GM23338 (cell line): Measurements from ENCODE around the gene ANKRD45. TPM values are rescaled to one million over a fixed set of nuclear protein-coding genes. Genes with fewer than 3 reads are reported as not detected.

ENCODE experiments used
- ATAC-seq: fragments of 200-7000 bp; cut with Tn5 transposase; 3 replicates; pipeline ENCODE4 v1.9.1; 2020
- DNase-seq: peaks from one replicate; pipeline ENCODE4 v3.0.0-alpha.2; 2015; ENCODE audit warnings: low spot score
- H2AFZ ChIP-seq: fragments of 200-600 bp; sonication (generic); 2 replicates; pipeline ENCODE4 v1.8.0; 2016; ENCODE audit warnings: antibody characterized with exemption, mild to moderate bottlenecking, moderate library complexity
- H3F3A ChIP-seq: fragments of 200-600 bp; sonication (generic); replicated peaks from 2 replicates; pipeline ENCODE4 v1.8.0; 2017; ENCODE audit warnings: antibody characterized with exemption, mixed run types, low read depth
- H3K27ac ChIP-seq: fragments of 200-600 bp; sonication (generic); 2 replicates; pipeline ENCODE4 v1.6.1; 2016; ENCODE audit warnings: low read depth
- H3K27me3 ChIP-seq: fragments of 200-600 bp; sonication (generic); 2 replicates; pipeline ENCODE4 v1.8.0; 2016; ENCODE audit warnings: mild to moderate bottlenecking, mixed run types, moderate library complexity; ENCODE audit not compliant: insufficient read depth
- H3K36me3 ChIP-seq: fragments of 200-600 bp; sonication (generic); 2 replicates; pipeline ENCODE4 v1.8.0; 2016; ENCODE audit warnings: mild to moderate bottlenecking; ENCODE audit not compliant: insufficient read depth
- H3K4me1 ChIP-seq: fragments of 200-600 bp; sonication (generic); 2 replicates; pipeline ENCODE4 v1.8.0; 2016; ENCODE audit warnings: mild to moderate bottlenecking, moderate library complexity; ENCODE audit not compliant: insufficient read depth
- H3K4me2 ChIP-seq: fragments of 200-600 bp; sonication (generic); 2 replicates; pipeline ENCODE4 v1.7.1; 2017; ENCODE audit warnings: mixed run types
- H3K4me3 ChIP-seq: fragments of 200-600 bp; sonication (generic); 2 replicates; pipeline ENCODE4 v1.6.1; 2016; ENCODE audit warnings: mixed run types
- H3K79me2 ChIP-seq: fragments of 200-600 bp; sonication (generic); replicated peaks from 2 replicates; pipeline ENCODE4 v1.8.0; 2017; ENCODE audit warnings: mild to moderate bottlenecking; ENCODE audit not compliant: insufficient read depth
- H3K9me2 ChIP-seq: fragments of 200-600 bp; sonication (generic); 2 replicates; pipeline ENCODE4 v1.8.0; 2017; ENCODE audit not compliant: insufficient read depth
- H4K20me1 ChIP-seq: fragments of 200-600 bp; sonication (generic); replicated peaks from 2 replicates; pipeline ENCODE4 v1.8.0; 2017; ENCODE audit warnings: mild to moderate bottlenecking; ENCODE audit not compliant: insufficient read depth
- H3K27ac Mint-ChIP-seq: 2 replicates; pipeline ENCODE4 v1.8.0; 2020; ENCODE audit warnings: inconsistent platforms, mild to moderate bottlenecking, moderate library complexity, mixed read lengths
- H3K27me3 Mint-ChIP-seq: 3 replicates; pipeline ENCODE4 v1.8.0; 2022; ENCODE audit warnings: low read depth, mild to moderate bottlenecking, moderate library complexity, mixed read lengths, inconsistent platforms; ENCODE audit not compliant: insufficient read depth, poor library complexity
- H3K36me3 Mint-ChIP-seq: 3 replicates; pipeline ENCODE4 v1.8.0; 2021; ENCODE audit warnings: low read depth, mild to moderate bottlenecking, inconsistent platforms, moderate library complexity, mixed read lengths
- H3K4me1 Mint-ChIP-seq: 3 replicates; pipeline ENCODE4 v1.8.0; 2020; ENCODE audit warnings: mild to moderate bottlenecking, inconsistent platforms, mixed read lengths
- H3K4me3 Mint-ChIP-seq: 3 replicates; pipeline ENCODE4 v1.8.0; 2021; ENCODE audit warnings: moderate library complexity, mild to moderate bottlenecking, inconsistent platforms, mixed read lengths
- H3K9me3 Mint-ChIP-seq: 3 replicates; pipeline ENCODE4 v1.8.0; 2020; ENCODE audit warnings: moderate library complexity, mild to moderate bottlenecking, inconsistent platforms, mixed read lengths
- CREB1 ChIP-seq: fragments of 250-450 bp; sonication (Bioruptor Pico); IDR thresholded peaks from 2 replicates; pipeline ENCODE4 v1.5.0; 2020; ENCODE audit warnings: low read depth, mild to moderate bottlenecking, moderate library complexity
- ETS1 ChIP-seq: IDR thresholded peaks from 2 replicates; pipeline ENCODE4 v1.6.1; 2016; ENCODE audit warnings: antibody characterized with exemption
- EZH2 ChIP-seq: fragments of 200-600 bp; sonication (generic); IDR thresholded peaks from one replicate; pipeline ENCODE4 v1.8.0; 2017; ENCODE audit warnings: antibody characterized with exemption, mild to moderate bottlenecking, low read depth; ENCODE audit not compliant: unreplicated experiment
- EZH2phosphoT487 ChIP-seq: fragments of 200-600 bp; sonication (generic); IDR thresholded peaks from one replicate; pipeline ENCODE4 v1.8.1; 2018; ENCODE audit warnings: antibody characterized with exemption; ENCODE audit not compliant: unreplicated experiment
- JUNB ChIP-seq: IDR thresholded peaks from one replicate; pipeline ENCODE4 v1.6.1; 2016; ENCODE audit warnings: antibody characterized with exemption; ENCODE audit not compliant: unreplicated experiment
- NANOG ChIP-seq: IDR thresholded peaks from 2 replicates; pipeline ENCODE4 v1.6.1; 2016; ENCODE audit warnings: antibody characterized with exemption, borderline replicate concordance
- POLR2AphosphoS5 ChIP-seq: IDR thresholded peaks from 2 replicates; pipeline ENCODE4 v1.6.1; 2016; ENCODE audit warnings: antibody characterized with exemption, low read depth
- STAT1 ChIP-seq: IDR thresholded peaks from one replicate; pipeline ENCODE4 v1.6.1; 2016; ENCODE audit warnings: antibody characterized with exemption; ENCODE audit not compliant: unreplicated experiment
- ZNF114 ChIP-seq: fragments of 250-450 bp; sonication (Bioruptor Pico); IDR thresholded peaks from 2 replicates; pipeline ENCODE4 v1.5.0; 2020; ENCODE audit warnings: mild to moderate bottlenecking, moderate library complexity
- ZNF331 ChIP-seq: fragments of 250-450 bp; sonication (Bioruptor Pico); IDR thresholded peaks from 2 replicates; pipeline ENCODE4 v1.5.0; 2020; ENCODE audit warnings: low read depth, mild to moderate bottlenecking, moderate library complexity
- polyA plus RNA-seq: library from polyadenylated mRNA; unstranded; fragments of >200 nt; fragmentation: Nextera tagmentation; extraction: Ambion mirVana; gene quantifications from 2 replicates; pipeline ENCODE4 v1.2.1, GENCODE V29; 2016
- total RNA-seq: library from RNA; depleted of rRNA; stranded (reverse); fragments of >200 nt; shearing (Covaris generic); gene quantifications from 2 replicates; pipeline ENCODE4 v1.2.3, GENCODE V29; 2014
- TF ChIP-seq, protein P1 (sequence below): IDR thresholded peaks from one replicate; pipeline ENCODE4 v1.6.1; 2018; ENCODE audit warnings: antibody characterized with exemption; ENCODE audit not compliant: unreplicated experiment
- TF ChIP-seq, protein P2 (sequence below), 2 experiments: fragments of 200-600 bp in 1 of 2; sonication (generic) in 1 of 2; conservative IDR thresholded peaks; 2 replicates each; pipeline versions ENCODE4 v1.5.1 to v1.6.1; 2016 to 2017; ENCODE audit warnings: antibody characterized with exemption in 2 of 2, low read depth in 2 of 2, mild to moderate bottlenecking in 2 of 2, moderate library complexity in 1 of 2

ANKRD45 gene
- total and polyA plus RNA-seq, 2 experiments from 2014 or later = 1.5 to 2.3 TPM

DNA sequence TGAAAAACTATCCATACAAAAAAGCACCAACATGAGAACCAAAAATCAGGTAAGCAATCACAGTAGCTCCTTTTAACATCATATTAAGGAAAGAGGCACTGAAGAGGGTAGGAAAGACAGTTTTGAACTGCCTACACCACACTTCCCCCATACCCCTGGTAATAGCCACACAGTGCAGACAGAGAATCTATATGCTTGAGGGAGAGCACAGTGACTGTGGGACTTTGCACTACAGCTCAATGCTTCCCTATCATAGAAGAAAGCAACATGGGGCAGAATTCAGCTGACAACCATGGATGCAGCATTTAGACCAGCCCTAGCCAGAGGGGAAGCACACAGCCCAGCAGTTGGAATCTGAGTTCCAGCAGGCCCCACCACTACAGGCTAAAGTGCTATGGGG lies 42.4 kb downstream of the ANKRD45 start (continued):
- TF ChIP-seq, protein P1, sequence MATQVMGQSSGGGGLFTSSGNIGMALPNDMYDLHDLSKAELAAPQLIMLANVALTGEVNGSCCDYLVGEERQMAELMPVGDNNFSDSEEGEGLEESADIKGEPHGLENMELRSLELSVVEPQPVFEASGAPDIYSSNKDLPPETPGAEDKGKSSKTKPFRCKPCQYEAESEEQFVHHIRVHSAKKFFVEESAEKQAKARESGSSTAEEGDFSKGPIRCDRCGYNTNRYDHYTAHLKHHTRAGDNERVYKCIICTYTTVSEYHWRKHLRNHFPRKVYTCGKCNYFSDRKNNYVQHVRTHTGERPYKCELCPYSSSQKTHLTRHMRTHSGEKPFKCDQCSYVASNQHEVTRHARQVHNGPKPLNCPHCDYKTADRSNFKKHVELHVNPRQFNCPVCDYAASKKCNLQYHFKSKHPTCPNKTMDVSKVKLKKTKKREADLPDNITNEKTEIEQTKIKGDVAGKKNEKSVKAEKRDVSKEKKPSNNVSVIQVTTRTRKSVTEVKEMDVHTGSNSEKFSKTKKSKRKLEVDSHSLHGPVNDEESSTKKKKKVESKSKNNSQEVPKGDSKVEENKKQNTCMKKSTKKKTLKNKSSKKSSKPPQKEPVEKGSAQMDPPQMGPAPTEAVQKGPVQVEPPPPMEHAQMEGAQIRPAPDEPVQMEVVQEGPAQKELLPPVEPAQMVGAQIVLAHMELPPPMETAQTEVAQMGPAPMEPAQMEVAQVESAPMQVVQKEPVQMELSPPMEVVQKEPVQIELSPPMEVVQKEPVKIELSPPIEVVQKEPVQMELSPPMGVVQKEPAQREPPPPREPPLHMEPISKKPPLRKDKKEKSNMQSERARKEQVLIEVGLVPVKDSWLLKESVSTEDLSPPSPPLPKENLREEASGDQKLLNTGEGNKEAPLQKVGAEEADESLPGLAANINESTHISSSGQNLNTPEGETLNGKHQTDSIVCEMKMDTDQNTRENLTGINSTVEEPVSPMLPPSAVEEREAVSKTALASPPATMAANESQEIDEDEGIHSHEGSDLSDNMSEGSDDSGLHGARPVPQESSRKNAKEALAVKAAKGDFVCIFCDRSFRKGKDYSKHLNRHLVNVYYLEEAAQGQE = no peak
- TF ChIP-seq JUNB = no peak
- no peak for TF ChIP-seq ZNF114 (CRISPR knock-in tag)
- TF ChIP-seq STAT1 = no peak
- TF ChIP-seq EZH2 = no peak
- no peak for TF ChIP-seq NANOG
- no peak for TF ChIP-seq CREB1 (CRISPR knock-in tag)
- no peak for TF ChIP-seq POLR2AphosphoS5
- no peak for TF ChIP-seq ETS1
- TF ChIP-seq ZNF331 (CRISPR knock-in tag) = no peak

DNA sequence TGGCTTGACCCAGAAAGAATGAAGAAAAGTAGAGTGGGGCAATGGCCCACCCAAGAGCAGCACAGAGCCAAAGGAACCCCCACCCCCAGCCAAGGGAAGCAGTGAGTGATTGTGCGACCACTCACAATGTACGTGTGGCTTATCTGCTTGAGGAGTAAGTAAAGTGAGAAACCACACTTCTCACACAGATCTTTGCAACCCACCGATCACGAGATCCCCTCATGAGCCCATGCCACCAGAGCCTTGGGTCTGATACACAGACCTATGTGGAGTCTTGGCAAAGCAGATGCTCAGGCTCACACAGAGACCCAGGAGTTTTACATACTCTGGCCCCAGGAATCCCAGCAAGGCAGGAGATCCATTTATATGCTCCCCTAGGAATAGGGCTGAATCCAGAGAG lies 52.8 kb downstream of the ANKRD45 start:
- Histone ChIP-seq H3K9me2 (no peaks in the 10 kb centered on the region), H3K27ac (no peak overlapping the region), H3K36me3 (no peaks in the 10 kb centered on the region; the same call in 1 of the 2 replicates), H4K20me1 (no peaks in the 10 kb centered on the region), H3F3A (no peaks in the 10 kb centered on the region), H3K4me2 (no peak overlapping the region), H3K4me3 (no peak overlapping the region), H3K79me2 (no peaks in the 10 kb centered on the region), H2AFZ (no peak overlapping the region), H3K4me1 (no peaks in the 10 kb centered on the region), H3K27me3 (no peaks in the 10 kb centered on the region)
- no peak for DNase-seq
- Mint-ChIP-seq H3K36me3 (peaks cover 32% of the 10 kb centered on the region), H3K9me3 (peaks cover 44% of the 10 kb centered on the region), H3K4me3 (no peak overlapping the region), H3K27me3 (peaks cover 3% of the 10 kb centered on the region), H3K27ac (no peak overlapping the region), H3K4me1 (no peaks in the 10 kb centered on the region)
- ATAC-seq = no peak
- TF ChIP-seq EZH2 (no peak), CREB1 (CRISPR knock-in tag) (no peak), NANOG (no peak), ETS1 (no peak), STAT1 (no peak), ZNF114 (CRISPR knock-in tag) (no peak), EZH2phosphoT487 (no peak)
- TF ChIP-seq, protein P2, sequence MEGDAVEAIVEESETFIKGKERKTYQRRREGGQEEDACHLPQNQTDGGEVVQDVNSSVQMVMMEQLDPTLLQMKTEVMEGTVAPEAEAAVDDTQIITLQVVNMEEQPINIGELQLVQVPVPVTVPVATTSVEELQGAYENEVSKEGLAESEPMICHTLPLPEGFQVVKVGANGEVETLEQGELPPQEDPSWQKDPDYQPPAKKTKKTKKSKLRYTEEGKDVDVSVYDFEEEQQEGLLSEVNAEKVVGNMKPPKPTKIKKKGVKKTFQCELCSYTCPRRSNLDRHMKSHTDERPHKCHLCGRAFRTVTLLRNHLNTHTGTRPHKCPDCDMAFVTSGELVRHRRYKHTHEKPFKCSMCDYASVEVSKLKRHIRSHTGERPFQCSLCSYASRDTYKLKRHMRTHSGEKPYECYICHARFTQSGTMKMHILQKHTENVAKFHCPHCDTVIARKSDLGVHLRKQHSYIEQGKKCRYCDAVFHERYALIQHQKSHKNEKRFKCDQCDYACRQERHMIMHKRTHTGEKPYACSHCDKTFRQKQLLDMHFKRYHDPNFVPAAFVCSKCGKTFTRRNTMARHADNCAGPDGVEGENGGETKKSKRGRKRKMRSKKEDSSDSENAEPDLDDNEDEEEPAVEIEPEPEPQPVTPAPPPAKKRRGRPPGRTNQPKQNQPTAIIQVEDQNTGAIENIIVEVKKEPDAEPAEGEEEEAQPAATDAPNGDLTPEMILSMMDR (conservative IDR thresholded peaks at IDR 0.05; ENCODE audit: low read depth in 2 of 2) = no peak
